ENCODE data around the gene TRMT2A. TPM values are rescaled to one million over a fixed set of nuclear protein-coding genes. Genes with fewer than 3 reads are reported as not detected.

TRMT2A gene
- polyA plus RNA-seq, 1 of the 3 experiments (the other 2 are of a cell fraction), result 54.6 TPM

- 93% methylated on average over 22 of the region's 22 CpGs for WGBS (ENCODE audit: low lambda C conversion rate)
- ChIA-PET CTCF (no interaction called here), POLR2A (no interaction called here)
- H3K9ac ChIP-seq, result no peak overlapping the region
- H3K9me3 ChIP-seq, result no peaks in the 10 kb centered on the region
- H3K4me2 ChIP-seq, result no peak overlapping the region
- peaks cover 15% of the 10 kb centered on the region for H3F3A ChIP-seq (replicated peaks; ENCODE audit: insufficient read depth)
- no peak overlapping the region for H3K4me3 ChIP-seq (ENCODE audit: low read depth in 2 of 2, low read length in 1 of 2)
- no peak for TF ChIP-seq MXI1 (IDR thresholded peaks at IDR 0.05; ENCODE audit: low read depth, low read length)
- no peak for TF ChIP-seq NFIC (IDR thresholded peaks at IDR 0.05; ENCODE audit: borderline replicate concordance)
- no peaks in the 10 kb centered on the region for H3K9me2 ChIP-seq
- no peak for DNase-seq
- peaks cover 9 to 14% of the 10 kb centered on the region in 2 experiments; a peak in 3 of 4 replicates for H3K4me1 ChIP-seq (ENCODE audit: control insufficient read depth in 1 of 2, insufficient read depth in 2 of 2, low read depth in 1 of 2, low read length in 1 of 2)
- H3K27ac ChIP-seq (ENCODE audit: low read depth in 2 of 2, low read length in 1 of 2), result no peak overlapping the region
- no peak overlapping the region for H2AFZ ChIP-seq (ENCODE audit: low read depth)
- peaks cover 33 to 59% of the 10 kb centered on the region in 2 experiments for H3K36me3 ChIP-seq (replicated peaks in 1 of 2; ENCODE audit: control insufficient read depth in 1 of 2, insufficient read depth in 2 of 2, low read length in 1 of 2)
- H3K27me3 ChIP-seq (ENCODE audit: insufficient read depth), result no peaks in the 10 kb centered on the region
- H4K20me1 ChIP-seq (ENCODE audit: insufficient read depth), result peaks cover 14% of the 10 kb centered on the region; the same call in 1 of the 2 replicates
- peaks cover 64% of the 10 kb centered on the region for H3K79me2 ChIP-seq (ENCODE audit: insufficient read depth)
Observed at GRCh38 chr22:20121856-20122415, 4.9 kb upstream of the TRMT2A start.

GRCh38 chr22:20118300-20119020 lies 1.4 kb upstream of the TRMT2A start:
- H3K36me3 ChIP-seq (replicated peaks in 1 of 2; ENCODE audit: control insufficient read depth in 1 of 2, insufficient read depth in 2 of 2, low read length in 1 of 2), result peaks cover 30 to 50% of the 10 kb centered on the region in 2 experiments
- H3K79me2 ChIP-seq (ENCODE audit: insufficient read depth), result peaks cover 78% of the 10 kb centered on the region
- CTCF ChIA-PET, result interaction anchor here (1.5 kb wide), 1 partner anchor 35 kb away, joined by 3 read pairs; no protein-coding TSS in a partner anchor
- peaks cover 10% of the 10 kb centered on the region; the same call in 1 of the 2 replicates for H4K20me1 ChIP-seq (ENCODE audit: insufficient read depth)
- no peaks in the 10 kb centered on the region for H3K9me3 ChIP-seq
- peak overlapping the region; percentile 91 for H3K9ac ChIP-seq
- no peak overlapping the region for H2AFZ ChIP-seq (ENCODE audit: low read depth)
- H3K27me3 ChIP-seq (ENCODE audit: insufficient read depth), result no peaks in the 10 kb centered on the region
- TF ChIP-seq JUND (IDR thresholded peaks at IDR 0.05), result no peak
- no peak for TF ChIP-seq FOSL2 (IDR thresholded peaks at IDR 0.05; ENCODE audit: borderline replicate concordance, low read depth)
- TF ChIP-seq IRF3 (IDR thresholded peaks at IDR 0.05; ENCODE audit: low read depth, low read length), result no peak
- TF ChIP-seq USF1 (IDR thresholded peaks at IDR 0.05; ENCODE audit: borderline replicate concordance, low read depth), result no peak
- no peak for TF ChIP-seq SMC3 (IDR thresholded peaks at IDR 0.05; ENCODE audit: low read depth, low read length)
- no peak for TF ChIP-seq EP300 (IDR thresholded peaks at IDR 0.05; ENCODE audit: borderline replicate concordance in 1 of 2, low read depth in 1 of 2, low read length in 1 of 2)
- TF ChIP-seq MXI1 (IDR thresholded peaks at IDR 0.05; ENCODE audit: low read depth, low read length), result no peak
- TF ChIP-seq ZBTB33 (IDR thresholded peaks at IDR 0.05; ENCODE audit: borderline replicate concordance, low read depth), result no peak
- no peak for TF ChIP-seq FOXM1 (IDR thresholded peaks at IDR 0.05; ENCODE audit: low read depth)
- TF ChIP-seq NRF1 (IDR thresholded peaks at IDR 0.05; ENCODE audit: low read depth, low read length), result no peak
- TF ChIP-seq SIN3A (IDR thresholded peaks at IDR 0.05; ENCODE audit: borderline replicate concordance, low read depth, low read length), result no peak
- no peak for TF ChIP-seq RXRA (IDR thresholded peaks at IDR 0.05; ENCODE audit: borderline replicate concordance, low read depth)
- no peak for TF ChIP-seq FOXJ3 (CRISPR knock-in tag; IDR thresholded peaks at IDR 0.05)
- no peak for TF ChIP-seq CTCF (IDR thresholded peaks at IDR 0.05)
- TF ChIP-seq GATA2 (CRISPR knock-in tag; IDR thresholded peaks at IDR 0.05), result no peak
- no peak for TF ChIP-seq RAD21 (IDR thresholded peaks at IDR 0.05; ENCODE audit: low read length)
- no peak for TF ChIP-seq GABPA (IDR thresholded peaks at IDR 0.05; ENCODE audit: low read depth)
- peaks cover 16 to 28% of the 10 kb centered on the region in 2 experiments; a peak in 3 of 4 replicates for H3K4me1 ChIP-seq (ENCODE audit: control insufficient read depth in 1 of 2, insufficient read depth in 2 of 2, low read depth in 1 of 2, low read length in 1 of 2)
- WGBS (ENCODE audit: low lambda C conversion rate), result 10% methylated on average over 8 of the region's 8 CpGs
- H3K9me2 ChIP-seq, result no peaks in the 10 kb centered on the region
- H3F3A ChIP-seq (replicated peaks; ENCODE audit: insufficient read depth), result peaks cover 9% of the 10 kb centered on the region
- POLR2A ChIA-PET, result interaction anchor here (0.9 to 1.7 kb wide), 2 partner anchors 12 kb away, joined by 3 to 5 read pairs; no protein-coding TSS in a partner anchor
- H3K4me3 ChIP-seq (ENCODE audit: low read depth in 2 of 2, low read length in 1 of 2), result peak overlapping the region; percentile 76 to 90
- peak overlapping the region; percentile 86 for H3K4me2 ChIP-seq
- DNase-seq, result no peak
- H3K27ac ChIP-seq (ENCODE audit: low read depth in 2 of 2, low read length in 1 of 2), result peak overlapping the region; percentile 2 to 75; a peak in 3 of 4 replicates

Measured in SK-N-SH (cell line).